Measurements from ENCODE around the gene TCP11L2.

The TCP11L2 gene

GRCh38 chr12:106333756-106334155 lies 31.2 kb downstream of the TCP11L2 start:
- Histone ChIP-seq H3K36me3 (ENCODE audit: insufficient read depth) (no peaks in the 10 kb centered on the region), H3K27ac (no peak overlapping the region), H2AFZ (ENCODE audit: low read depth) (no peak overlapping the region), H3K79me2 (ENCODE audit: insufficient read depth, low read depth) (no peaks in the 10 kb centered on the region), H3K9ac (no peak overlapping the region), H3K4me2 (no peak overlapping the region), H4K20me1 (ENCODE audit: insufficient read depth) (no peaks in the 10 kb centered on the region), H3K4me3 (IDR thresholded peaks at IDR 0.05; ENCODE audit: insufficient read depth, low read depth, low read length) (no peak overlapping the region), H3K4me1 (ENCODE audit: low read depth, poor library complexity, severe bottlenecking) (no peaks in the 10 kb centered on the region), H3K27me3 (ENCODE audit: insufficient read depth, low read depth) (no peaks in the 10 kb centered on the region)
- TF ChIP-seq CTCF (conservative IDR thresholded peaks at IDR 0.05; ENCODE audit: low read depth, low read length) = no peak

- Histone ChIP-seq H3K79me2 (ENCODE audit: insufficient read depth, low read depth) (no peaks in the 10 kb centered on the region), H3K9ac (no peak overlapping the region), H3K27me3 (ENCODE audit: insufficient read depth, low read depth) (no peaks in the 10 kb centered on the region), H4K20me1 (ENCODE audit: insufficient read depth) (no peaks in the 10 kb centered on the region), H3K4me1 (ENCODE audit: low read depth, poor library complexity, severe bottlenecking) (no peaks in the 10 kb centered on the region), H3K27ac (no peak overlapping the region), H2AFZ (ENCODE audit: low read depth) (no peak overlapping the region), H3K4me3 (IDR thresholded peaks at IDR 0.05; ENCODE audit: insufficient read depth, low read depth, low read length) (no peak overlapping the region), H3K36me3 (ENCODE audit: insufficient read depth) (no peaks in the 10 kb centered on the region), H3K4me2 (no peak overlapping the region)
- no peak for TF ChIP-seq CTCF (conservative IDR thresholded peaks at IDR 0.05; ENCODE audit: low read depth, low read length)
Observed at GRCh38 chr12:106341086-106341877, 38.7 kb downstream of the TCP11L2 start.

- H3K4me2 ChIP-seq = no peak overlapping the region
- no peak for TF ChIP-seq CTCF (conservative IDR thresholded peaks at IDR 0.05; ENCODE audit: low read depth, low read length)
- no peak overlapping the region for H3K9ac ChIP-seq
- H3K79me2 ChIP-seq (ENCODE audit: insufficient read depth, low read depth) = no peaks in the 10 kb centered on the region
- no peak overlapping the region for H2AFZ ChIP-seq (ENCODE audit: low read depth)
- no peak overlapping the region for H3K4me3 ChIP-seq (IDR thresholded peaks at IDR 0.05; ENCODE audit: insufficient read depth, low read depth, low read length)
- H3K36me3 ChIP-seq (ENCODE audit: insufficient read depth) = no peaks in the 10 kb centered on the region
- no peaks in the 10 kb centered on the region for H4K20me1 ChIP-seq (ENCODE audit: insufficient read depth)
- no peak overlapping the region for H3K27ac ChIP-seq
- no peaks in the 10 kb centered on the region for H3K27me3 ChIP-seq (ENCODE audit: insufficient read depth, low read depth)
- H3K4me1 ChIP-seq (ENCODE audit: low read depth, poor library complexity, severe bottlenecking) = no peaks in the 10 kb centered on the region
Observed at GRCh38 chr12:106342397-106343213, 40.1 kb downstream of the TCP11L2 start.

- Histone ChIP-seq H3K4me3 (IDR thresholded peaks at IDR 0.05; ENCODE audit: insufficient read depth, low read depth, low read length) (no peak overlapping the region), H3K27me3 (ENCODE audit: insufficient read depth, low read depth) (no peaks in the 10 kb centered on the region), H3K36me3 (ENCODE audit: insufficient read depth) (no peaks in the 10 kb centered on the region), H3K4me2 (no peak overlapping the region), H3K9ac (no peak overlapping the region), H3K79me2 (ENCODE audit: insufficient read depth, low read depth) (no peaks in the 10 kb centered on the region), H2AFZ (ENCODE audit: low read depth) (no peak overlapping the region), H4K20me1 (ENCODE audit: insufficient read depth) (no peaks in the 10 kb centered on the region), H3K27ac (no peak overlapping the region), H3K4me1 (ENCODE audit: low read depth, poor library complexity, severe bottlenecking) (no peaks in the 10 kb centered on the region)
- no peak for TF ChIP-seq CTCF (conservative IDR thresholded peaks at IDR 0.05; ENCODE audit: low read depth, low read length)
Observed at GRCh38 chr12:106343214-106343528, 40.6 kb downstream of the TCP11L2 start.
